DND-41 (cell line): ENCODE results near the gene SLC30A4.

Experiments used
- CTCF ChIP-seq: IDR thresholded peaks from 2 replicates; pipeline ENCODE4 v1.5.1; 2012; ENCODE audit warnings: borderline replicate concordance, low read length, moderate library complexity, mild to moderate bottlenecking; ENCODE audit not compliant: poor library complexity, severe bottlenecking; ENCODE audit errors: extremely low read depth
- EZH2 ChIP-seq: IDR thresholded peaks from 3 replicates; pipeline ENCODE4 v1.6.1; 2012; ENCODE audit warnings: borderline replicate concordance, low read depth, mild to moderate bottlenecking, moderate library complexity, low read length, inconsistent platforms; ENCODE audit not compliant: severe bottlenecking

- TF ChIP-seq CTCF = no peak
- TF ChIP-seq EZH2 = no peak
These were observed 65.3 kb downstream of the SLC30A4 start for GRCh38 chr15:45457220-45457619.
